ENCODE data around the gene EML1. TPM values are rescaled to one million over a fixed set of nuclear protein-coding genes. Genes with fewer than 3 reads are reported as not detected.

The EML1 gene
- total RNA-seq, 1 donor from 2014 or later = 34.9 TPM

GRCh38 chr14:99817331-99817730 is 24.1 kb downstream of the EML1 start:
- H3K4me3 Mint-ChIP-seq (ENCODE audit: low read depth) = no peak overlapping the region
- no peak for DNase-seq (ENCODE audit: low spot score, unreplicated experiment)
- H3K27ac Mint-ChIP-seq = no peak overlapping the region
- peaks cover 16% of the 10 kb centered on the region for H3K4me1 Mint-ChIP-seq (ENCODE audit: low read depth)
- H3K36me3 Mint-ChIP-seq (ENCODE audit: insufficient read depth) = no peaks in the 10 kb centered on the region
- no peak for TF ChIP-seq CTCF (IDR thresholded peaks at IDR 0.05; ENCODE audit: unreplicated experiment)
- H3K9me3 Mint-ChIP-seq (ENCODE audit: low read depth) = no peaks in the 10 kb centered on the region
- H3K27me3 Mint-ChIP-seq = peaks cover 21% of the 10 kb centered on the region

- Mint-ChIP-seq H3K27ac (no peak overlapping the region), H3K4me1 (ENCODE audit: low read depth) (peaks cover 9% of the 10 kb centered on the region), H3K9me3 (ENCODE audit: low read depth) (no peaks in the 10 kb centered on the region), H3K27me3 (peaks cover 31% of the 10 kb centered on the region), H3K4me3 (ENCODE audit: low read depth) (no peak overlapping the region), H3K36me3 (ENCODE audit: insufficient read depth) (no peaks in the 10 kb centered on the region)
- no peak for DNase-seq (ENCODE audit: low spot score, unreplicated experiment)
- no peak for TF ChIP-seq CTCF (IDR thresholded peaks at IDR 0.05; ENCODE audit: unreplicated experiment)
Observed at GRCh38 chr14:99818503-99819036, 25.4 kb downstream of the EML1 start.

- Mint-ChIP-seq H3K4me1 (ENCODE audit: low read depth) (peaks cover 9% of the 10 kb centered on the region), H3K4me3 (ENCODE audit: low read depth) (no peak overlapping the region), H3K27me3 (peaks cover 31% of the 10 kb centered on the region), H3K36me3 (ENCODE audit: insufficient read depth) (no peaks in the 10 kb centered on the region), H3K9me3 (ENCODE audit: low read depth) (no peaks in the 10 kb centered on the region), H3K27ac (no peak overlapping the region)
- TF ChIP-seq CTCF (IDR thresholded peaks at IDR 0.05; ENCODE audit: unreplicated experiment) = no peak
- no peak for DNase-seq (ENCODE audit: low spot score, unreplicated experiment)
Observed at GRCh38 chr14:99819514-99819913, 26.3 kb downstream of the EML1 start.

DNA sequence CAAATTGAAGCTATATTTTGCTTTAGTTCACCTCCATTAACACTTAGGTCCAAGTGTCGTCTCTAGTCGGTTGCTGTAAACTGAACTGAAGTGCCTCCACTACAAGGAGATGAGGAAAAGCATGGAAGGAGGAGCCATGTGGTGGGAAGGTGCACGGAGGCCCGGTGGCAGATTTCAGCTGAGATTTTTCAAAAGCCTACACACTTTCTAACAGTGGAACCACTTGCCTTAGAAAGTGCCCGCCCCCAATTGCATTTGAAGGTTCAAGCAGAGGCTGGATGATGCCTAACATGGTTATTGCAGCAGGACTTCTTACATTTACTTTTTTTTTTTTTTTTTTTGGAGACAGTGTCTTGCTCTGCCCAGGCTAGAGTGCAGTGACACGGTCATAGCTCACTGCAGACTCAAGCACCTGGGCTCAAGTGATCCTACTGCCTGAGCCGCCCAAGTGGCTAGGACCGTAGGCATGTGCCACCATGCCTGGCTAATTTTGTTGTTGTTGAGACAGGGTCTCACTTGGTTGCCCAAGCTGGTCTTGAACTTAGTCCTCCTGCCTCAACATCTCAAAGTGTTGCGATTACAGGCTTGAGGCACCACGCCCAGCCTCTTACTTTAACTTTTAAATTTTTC is 27.6 kb downstream of the EML1 start:
- no peak for DNase-seq (ENCODE audit: low spot score, unreplicated experiment)
- no peak for TF ChIP-seq CTCF (IDR thresholded peaks at IDR 0.05; ENCODE audit: unreplicated experiment)
- Mint-ChIP-seq H3K9me3 (ENCODE audit: low read depth) (no peaks in the 10 kb centered on the region), H3K4me3 (ENCODE audit: low read depth) (no peak overlapping the region), H3K27me3 (peaks cover 31% of the 10 kb centered on the region), H3K27ac (no peak overlapping the region), H3K4me1 (ENCODE audit: low read depth) (peaks cover 8% of the 10 kb centered on the region), H3K36me3 (ENCODE audit: insufficient read depth) (no peaks in the 10 kb centered on the region)

DNA sequence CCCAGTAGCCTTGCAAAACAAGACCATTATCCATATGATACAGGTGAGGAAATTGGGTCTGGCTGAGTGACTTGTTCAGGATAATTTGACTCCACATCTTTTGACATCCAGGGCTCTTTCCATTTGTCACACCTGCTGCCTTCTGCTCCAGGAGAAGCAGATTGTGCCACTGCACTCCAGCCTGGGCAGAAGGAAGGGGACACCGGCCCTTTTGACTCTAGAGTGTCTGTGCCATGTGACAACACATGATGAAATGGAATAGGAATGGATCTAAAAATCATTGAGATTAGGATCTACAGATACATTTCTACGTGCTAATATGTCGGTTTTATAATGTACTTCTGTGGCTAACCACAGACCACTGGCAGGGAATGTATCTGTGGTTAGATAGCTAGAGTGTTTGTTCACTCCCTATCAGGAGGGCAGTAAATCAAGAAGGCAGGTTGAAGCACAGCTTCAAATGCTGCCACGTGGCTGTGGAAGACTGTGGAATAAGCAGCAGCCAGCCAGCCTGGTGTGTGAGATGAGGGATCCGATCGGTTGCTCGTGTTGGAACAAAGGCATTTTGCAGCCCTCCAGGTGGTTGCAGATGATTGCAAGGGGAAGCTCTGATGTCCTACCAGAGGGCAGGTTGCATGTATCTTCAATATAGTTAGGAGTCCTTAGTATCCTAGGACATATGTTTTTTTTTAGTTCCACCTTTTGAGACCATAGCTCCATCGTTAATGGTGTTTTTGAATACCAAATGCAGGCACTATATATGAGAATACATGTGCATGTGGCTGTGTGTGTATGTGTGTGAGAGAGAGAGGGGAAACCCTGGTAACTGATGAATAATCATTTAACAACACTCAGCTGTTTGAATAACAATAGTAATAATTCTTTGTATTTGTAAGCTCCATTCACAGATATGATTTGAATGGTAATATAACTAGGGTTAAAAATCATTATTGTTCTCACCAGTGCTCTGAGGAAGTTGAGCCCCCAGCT is 28.6 kb downstream of the EML1 start:
- H3K4me1 Mint-ChIP-seq (ENCODE audit: low read depth) = peaks cover 8% of the 10 kb centered on the region
- no peaks in the 10 kb centered on the region for H3K36me3 Mint-ChIP-seq (ENCODE audit: insufficient read depth)
- DNase-seq (ENCODE audit: low spot score, unreplicated experiment) = no peak
- H3K27ac Mint-ChIP-seq = no peak overlapping the region
- no peak for TF ChIP-seq CTCF (IDR thresholded peaks at IDR 0.05; ENCODE audit: unreplicated experiment)
- H3K9me3 Mint-ChIP-seq (ENCODE audit: low read depth) = no peaks in the 10 kb centered on the region
- peaks cover 31% of the 10 kb centered on the region for H3K27me3 Mint-ChIP-seq
- H3K4me3 Mint-ChIP-seq (ENCODE audit: low read depth) = no peak overlapping the region

All from progenitor cell of endocrine pancreas (in vitro differentiated cells).